ENCODE results near the gene TFG. TPM values are rescaled to one million over a fixed set of nuclear protein-coding genes. Genes with fewer than 3 reads are reported as not detected.

TFG gene
- total RNA-seq, 3 donors from 2014 or later, result 47.0 to 49.2 (median 47.4) TPM

DNA sequence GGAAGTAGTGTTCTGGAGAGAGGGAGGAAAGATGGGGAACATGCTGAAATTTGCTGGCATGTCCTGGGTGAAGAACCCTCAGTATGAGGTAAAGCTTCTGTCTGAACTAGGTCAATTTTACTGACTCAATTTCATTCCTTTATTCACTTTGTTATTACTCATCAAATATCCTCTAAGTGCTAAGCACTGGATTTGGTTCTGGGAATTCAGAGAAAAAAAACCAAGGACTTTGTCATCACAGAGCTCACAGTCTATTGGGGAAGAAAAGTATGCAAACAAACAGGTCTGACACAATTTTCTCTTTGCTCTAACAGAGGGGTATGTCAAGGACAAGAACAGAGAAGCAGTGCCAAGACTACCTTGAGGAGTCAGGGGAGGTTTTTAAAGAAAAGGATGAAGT, 68.0 kb downstream of the TFG start:
- Mint-ChIP-seq H3K9me3 (no peaks in the 10 kb centered on the region), H3K4me3 (no peak overlapping the region), H3K27me3 (ENCODE audit: low read depth) (no peaks in the 10 kb centered on the region), H3K4me1 (ENCODE audit: low read depth) (no peaks in the 10 kb centered on the region), H3K36me3 (ENCODE audit: insufficient read depth) (peaks cover 1% of the 10 kb centered on the region)
- no peak for ATAC-seq
- no peak for DNase-seq

- no peak for DNase-seq
- ATAC-seq, result no peak
- Mint-ChIP-seq H3K36me3 (ENCODE audit: insufficient read depth) (no peaks in the 10 kb centered on the region), H3K4me1 (ENCODE audit: low read depth) (no peaks in the 10 kb centered on the region), H3K9me3 (no peaks in the 10 kb centered on the region), H3K4me3 (no peak overlapping the region), H3K27me3 (ENCODE audit: low read depth) (no peaks in the 10 kb centered on the region)
Measured at GRCh38 chr3:100779480-100779879, 70.2 kb downstream of the TFG start.

DNA sequence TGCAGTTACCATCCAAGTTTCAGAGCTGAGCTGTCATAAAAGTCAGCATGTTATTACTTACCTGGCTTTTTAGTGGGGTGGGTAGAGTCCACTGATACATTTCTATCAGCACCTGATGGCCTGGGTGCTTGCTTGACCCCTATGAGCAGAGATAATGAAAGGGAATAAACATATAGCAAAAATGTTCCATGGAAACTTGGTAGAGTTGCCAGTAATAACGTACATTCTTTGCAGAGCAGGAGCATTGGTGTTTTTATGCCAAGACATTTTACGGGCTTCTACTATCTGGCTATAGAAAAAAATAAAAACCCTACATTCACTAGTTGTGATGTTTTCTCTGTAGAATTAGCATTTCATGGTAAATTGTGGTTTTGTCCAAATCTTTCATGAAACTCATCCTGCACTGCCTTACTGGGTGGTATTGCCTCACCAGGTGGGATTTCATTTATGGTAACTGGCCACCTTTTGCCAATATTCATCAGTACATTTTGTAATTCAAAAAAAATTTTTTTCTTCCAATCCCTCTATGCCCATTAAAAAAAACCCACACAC, 70.9 kb downstream of the TFG start:
- H3K4me3 Mint-ChIP-seq, result no peak overlapping the region
- no peaks in the 10 kb centered on the region for H3K27me3 Mint-ChIP-seq (ENCODE audit: low read depth)
- DNase-seq (no peak), ATAC-seq (no peak)
- H3K36me3 Mint-ChIP-seq (ENCODE audit: insufficient read depth), result no peaks in the 10 kb centered on the region
- H3K9me3 Mint-ChIP-seq, result no peaks in the 10 kb centered on the region
- H3K4me1 Mint-ChIP-seq (ENCODE audit: low read depth), result no peaks in the 10 kb centered on the region

DNA sequence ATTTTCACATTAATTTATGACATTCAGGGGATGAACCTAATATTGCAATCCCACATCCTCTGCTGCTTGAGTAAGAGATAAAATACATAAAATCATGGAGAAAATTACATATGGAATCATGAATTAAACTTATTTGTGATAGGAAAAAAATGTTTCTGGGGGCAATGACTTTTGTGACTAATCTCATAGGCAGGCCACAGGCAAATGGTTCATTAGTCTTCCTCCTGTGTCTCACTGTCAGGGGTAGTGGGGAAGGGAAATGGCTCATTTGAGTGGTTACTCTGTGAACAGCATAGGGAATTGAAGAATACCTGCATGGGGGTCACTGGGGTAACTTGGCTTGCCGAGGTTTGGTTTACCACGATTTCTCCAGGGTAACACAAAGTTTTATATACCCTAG, 72.0 kb downstream of the TFG start:
- Mint-ChIP-seq H3K4me3 (no peak overlapping the region), H3K9me3 (peaks cover 5% of the 10 kb centered on the region), H3K4me1 (ENCODE audit: low read depth) (no peaks in the 10 kb centered on the region), H3K27me3 (ENCODE audit: low read depth) (no peaks in the 10 kb centered on the region), H3K36me3 (ENCODE audit: insufficient read depth) (no peaks in the 10 kb centered on the region)
- ATAC-seq (no peak), DNase-seq (no peak)

DNA sequence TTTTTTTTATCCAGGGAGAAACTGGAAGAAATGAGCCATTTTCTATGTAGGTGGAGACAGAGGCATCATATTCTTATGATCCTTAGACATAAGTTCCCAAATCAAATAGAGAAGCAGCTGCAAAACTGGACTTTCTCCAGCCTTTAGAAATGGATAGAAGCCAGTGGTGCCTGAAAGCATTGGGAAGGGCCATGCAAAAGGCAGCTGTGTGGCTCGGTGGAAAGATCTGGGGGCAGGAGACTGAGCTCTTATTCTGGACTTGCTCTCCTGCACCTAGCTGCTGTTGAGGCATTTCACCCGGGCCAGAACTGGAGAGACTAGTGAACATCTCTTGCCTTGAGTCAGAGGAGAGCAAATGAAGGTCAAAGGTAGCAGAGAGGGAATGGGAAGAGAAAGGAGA, 73.1 kb downstream of the TFG start:
- peaks cover 5% of the 10 kb centered on the region for H3K9me3 Mint-ChIP-seq
- no peaks in the 10 kb centered on the region for H3K36me3 Mint-ChIP-seq (ENCODE audit: insufficient read depth)
- no peak overlapping the region for H3K4me3 Mint-ChIP-seq

GRCh38 chr3:100782906-100783305, 73.6 kb downstream of the TFG start:
- H3K9me3 Mint-ChIP-seq, result peaks cover 5% of the 10 kb centered on the region
- no peaks in the 10 kb centered on the region for H3K4me1 Mint-ChIP-seq (ENCODE audit: low read depth)
- H3K4me3 Mint-ChIP-seq, result no peak overlapping the region
- no peaks in the 10 kb centered on the region for H3K36me3 Mint-ChIP-seq (ENCODE audit: insufficient read depth)
- no peak for DNase-seq
- ATAC-seq, result no peak
- H3K27me3 Mint-ChIP-seq (ENCODE audit: low read depth), result no peaks in the 10 kb centered on the region

More for the DNA sequence above, 73.1 kb downstream of the TFG start:
- Mint-ChIP-seq H3K27me3 (ENCODE audit: low read depth) (no peaks in the 10 kb centered on the region), H3K4me1 (ENCODE audit: low read depth) (no peaks in the 10 kb centered on the region)
- ATAC-seq (no peak), DNase-seq (no peak)

DNA sequence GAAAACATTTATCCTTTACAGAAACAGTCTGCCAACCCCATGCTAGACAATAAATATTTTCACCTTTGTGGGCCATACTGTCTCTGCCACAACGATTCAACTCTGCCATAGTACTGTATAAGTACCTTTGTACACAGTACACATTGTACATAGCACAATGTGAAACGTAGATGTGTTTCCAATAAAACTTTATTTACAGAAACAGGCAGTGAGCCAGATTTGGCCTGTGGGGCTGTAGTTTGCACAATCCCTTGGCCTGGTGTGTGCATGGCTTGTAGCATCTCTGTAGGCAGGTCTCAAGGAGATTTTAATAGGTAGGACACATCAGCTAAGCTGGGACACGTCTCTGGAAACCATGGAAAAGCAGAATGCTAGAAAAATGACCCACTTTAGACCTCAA, 74.3 kb downstream of the TFG start:
- Mint-ChIP-seq H3K36me3 (ENCODE audit: insufficient read depth) (no peaks in the 10 kb centered on the region), H3K9me3 (peaks cover 5% of the 10 kb centered on the region), H3K4me3 (no peak overlapping the region), H3K4me1 (ENCODE audit: low read depth) (no peaks in the 10 kb centered on the region), H3K27me3 (ENCODE audit: low read depth) (no peaks in the 10 kb centered on the region)
- DNase-seq (no peak), ATAC-seq (no peak)

DNA sequence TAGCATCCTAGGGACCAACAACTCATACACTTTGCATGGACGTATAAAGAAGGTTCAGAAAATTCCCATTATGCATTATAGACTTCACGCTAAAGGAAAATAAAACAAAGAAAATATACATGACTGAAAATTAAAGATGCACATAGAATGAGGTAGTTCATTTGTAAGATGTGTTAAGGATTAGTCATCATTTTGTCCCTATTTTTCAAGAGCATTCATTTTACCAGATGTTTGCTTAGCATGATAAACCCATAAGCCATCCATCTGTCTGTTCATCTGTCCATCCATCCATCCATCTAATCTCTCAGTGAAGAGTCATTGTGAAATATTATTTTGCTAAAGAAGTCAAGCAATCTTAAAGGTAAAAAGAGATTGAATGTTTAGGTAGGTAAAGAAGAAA, 80.3 kb downstream of the TFG start:
- no peak for DNase-seq
- H3K9me3 Mint-ChIP-seq, result peaks cover 5% of the 10 kb centered on the region
- no peak overlapping the region for H3K4me3 Mint-ChIP-seq
- ATAC-seq, result no peak
- no peaks in the 10 kb centered on the region for H3K36me3 Mint-ChIP-seq (ENCODE audit: insufficient read depth)
- no peaks in the 10 kb centered on the region for H3K4me1 Mint-ChIP-seq (ENCODE audit: low read depth)
- H3K27me3 Mint-ChIP-seq (ENCODE audit: low read depth), result no peaks in the 10 kb centered on the region

GRCh38 chr3:100796556-100796955, 87.3 kb downstream of the TFG start:
- H3K4me3 Mint-ChIP-seq, result no peak overlapping the region
- no peak for DNase-seq

DNA sequence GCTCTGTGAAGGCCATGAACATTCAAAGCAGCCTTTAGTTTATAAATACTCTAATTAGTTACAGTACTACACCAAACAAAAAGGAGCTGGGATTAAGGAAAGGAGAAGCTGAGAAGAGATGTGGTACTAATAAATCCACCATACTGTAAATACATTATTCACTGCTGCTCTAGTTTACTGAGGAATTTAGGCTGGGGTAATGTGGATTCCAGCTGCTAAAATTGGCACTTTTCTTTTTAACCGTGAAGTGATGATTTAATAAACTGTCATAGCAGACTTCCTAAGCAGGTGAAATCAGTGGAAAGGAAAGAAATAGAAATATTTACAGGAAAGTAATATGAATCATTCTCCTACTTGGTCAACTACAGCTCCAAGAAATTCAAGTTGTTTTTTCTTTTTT, 88.7 kb downstream of the TFG start:
- H3K4me3 Mint-ChIP-seq, result no peak overlapping the region

More at GRCh38 chr3:100796556-100796955, 87.3 kb downstream of the TFG start:
- ATAC-seq, result no peak
- Mint-ChIP-seq H3K9me3 (no peaks in the 10 kb centered on the region), H3K36me3 (ENCODE audit: insufficient read depth) (no peaks in the 10 kb centered on the region), H3K4me1 (ENCODE audit: low read depth) (peaks cover 5% of the 10 kb centered on the region), H3K27me3 (ENCODE audit: low read depth) (no peaks in the 10 kb centered on the region)

More for the DNA sequence above, 88.7 kb downstream of the TFG start:
- no peaks in the 10 kb centered on the region for H3K36me3 Mint-ChIP-seq (ENCODE audit: insufficient read depth)
- no peak for ATAC-seq
- H3K27me3 Mint-ChIP-seq (ENCODE audit: low read depth), result no peaks in the 10 kb centered on the region
- no peaks in the 10 kb centered on the region for H3K9me3 Mint-ChIP-seq
- no peak for DNase-seq
- H3K4me1 Mint-ChIP-seq (ENCODE audit: low read depth), result peaks cover 5% of the 10 kb centered on the region

Other genes with a start within 250 kb of the TFG start
- under 1 TPM in 1 of 3 donors, not detected in 2; 0.18 TPM for gene TMEM45A, start 216.9 kb upstream of the TFG start, total RNA-seq
- gene ADGRG7, start 99.9 kb upstream of the TFG start, total RNA-seq, result not detected